Cardiac ventricle fibroblast (primary cell): Measurements from ENCODE around the gene RASSF6. TPM values are rescaled to one million over a fixed set of nuclear protein-coding genes. Genes with fewer than 3 reads are reported as not detected.

Experiments
- total RNA-seq: library from RNA; depleted of rRNA; stranded (reverse); fragments of >200 nt; gene quantifications from 2 replicates; pipeline ENCODE4 v1.2.3, GENCODE V29; 2015

Gene RASSF6
- total RNA-seq: not detected in 2 replicates

GRCh38 chr4:73620115-73620792, at the start of gene RASSF6:
TSS of gene RASSF6 (minus strand) at chr4:73620436. CDS start at chr4:73611795, 8,641 bp downstream.

Other genes starting within 250 kb of the RASSF6 start
- gene ALB, start 216.1 kb downstream of the RASSF6 start, total RNA-seq: not detected in 2 replicates
- 0.29 and 0.75 TPM in 2 replicates for gene AFP, start 184.2 kb downstream of the RASSF6 start, total RNA-seq
- gene AFM, start 138.7 kb downstream of the RASSF6 start, total RNA-seq: not detected in 2 replicates
- 9.1 and 11.1 TPM in 2 replicates for gene CXCL8, start 120.1 kb upstream of the RASSF6 start, total RNA-seq
- 68.1 and 87.1 TPM in 2 replicates for gene CXCL6, start 216.2 kb upstream of the RASSF6 start, total RNA-seq
- gene PF4V1, start 232.9 kb upstream of the RASSF6 start, total RNA-seq: 2.6 TPM in 1 of 2 replicates, not detected in the other
- 54.5 and 69.2 TPM in 2 replicates for gene CXCL1, start 249.0 kb upstream of the RASSF6 start, total RNA-seq